ENCODE data around the gene DUSP9.

DNA sequence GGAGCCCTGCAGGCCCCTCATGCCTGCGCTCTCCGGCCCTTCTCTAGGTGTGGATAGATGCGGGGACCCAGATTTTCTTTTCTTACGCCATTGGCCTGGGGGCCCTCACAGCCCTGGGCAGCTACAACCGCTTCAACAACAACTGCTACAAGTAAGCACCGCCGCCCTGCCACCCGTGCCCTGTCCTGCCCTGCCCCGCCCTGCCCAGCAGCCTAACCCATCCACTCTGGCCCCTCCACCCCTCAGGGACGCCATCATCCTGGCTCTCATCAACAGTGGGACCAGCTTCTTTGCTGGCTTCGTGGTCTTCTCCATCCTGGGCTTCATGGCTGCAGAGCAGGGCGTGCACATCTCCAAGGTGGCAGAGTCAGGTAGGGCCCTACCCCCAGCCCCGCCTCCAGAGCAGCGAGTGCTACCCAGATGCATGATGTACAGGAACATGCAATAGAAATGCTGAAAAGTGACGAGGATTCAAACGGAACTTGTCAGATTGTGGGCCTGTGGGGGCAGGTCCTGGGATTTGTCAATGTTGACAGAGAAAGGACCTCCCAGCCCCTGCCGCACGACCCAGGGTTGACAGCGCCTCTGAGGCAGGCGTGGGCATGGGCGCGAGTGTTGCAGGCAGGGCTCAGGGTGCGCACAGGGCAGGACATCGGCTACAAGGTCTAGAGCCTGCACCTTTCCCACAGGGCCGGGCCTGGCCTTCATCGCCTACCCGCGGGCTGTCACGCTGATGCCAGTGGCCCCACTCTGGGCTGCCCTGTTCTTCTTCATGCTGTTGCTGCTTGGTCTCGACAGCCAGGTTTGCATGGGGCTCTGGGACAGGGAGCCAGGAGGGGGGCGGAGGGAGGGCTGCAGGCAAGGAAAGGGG, 46.4 kb downstream of the DUSP9 start:
- TF ChIP-seq POLR2A (IDR thresholded peaks at IDR 0.05) (no peak), POLR2AphosphoS5 (IDR thresholded peaks at IDR 0.05; ENCODE audit: insufficient read depth in 1 of 2, low read depth in 1 of 2) (no peak)
